ENCODE results near the gene ZNRF3.

Gene ZNRF3

DNA sequence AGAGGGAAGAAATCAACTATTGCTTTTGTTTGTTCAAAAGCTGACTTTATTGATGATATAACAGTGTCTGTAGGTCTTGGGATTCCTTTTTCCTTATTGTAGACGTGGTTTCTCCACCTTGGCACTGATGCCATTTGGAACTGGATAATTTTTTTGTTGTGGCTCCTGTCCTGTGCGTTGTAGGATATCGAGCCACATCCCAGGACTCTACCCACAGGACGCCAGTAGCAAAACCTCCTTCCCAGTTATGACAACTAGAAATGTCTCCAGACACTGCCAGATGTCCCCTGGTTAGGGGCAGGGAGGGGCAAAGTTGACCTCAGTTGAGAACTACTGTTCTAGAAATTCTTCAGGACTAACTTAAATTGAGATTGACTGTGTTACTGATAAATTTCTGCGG lies 45.8 kb downstream of the ZNRF3 start:
- H3K4me3 Mint-ChIP-seq: no peak overlapping the region
- no peaks in the 10 kb centered on the region for H3K9me3 Mint-ChIP-seq
- peaks cover 4% of the 10 kb centered on the region for H3K4me1 Mint-ChIP-seq (ENCODE audit: low read depth)
- H3K27ac Mint-ChIP-seq: no peak overlapping the region
- H3K36me3 Mint-ChIP-seq (ENCODE audit: low read depth): no peaks in the 10 kb centered on the region
- peaks cover 62% of the 10 kb centered on the region for H3K27me3 Mint-ChIP-seq

DNA sequence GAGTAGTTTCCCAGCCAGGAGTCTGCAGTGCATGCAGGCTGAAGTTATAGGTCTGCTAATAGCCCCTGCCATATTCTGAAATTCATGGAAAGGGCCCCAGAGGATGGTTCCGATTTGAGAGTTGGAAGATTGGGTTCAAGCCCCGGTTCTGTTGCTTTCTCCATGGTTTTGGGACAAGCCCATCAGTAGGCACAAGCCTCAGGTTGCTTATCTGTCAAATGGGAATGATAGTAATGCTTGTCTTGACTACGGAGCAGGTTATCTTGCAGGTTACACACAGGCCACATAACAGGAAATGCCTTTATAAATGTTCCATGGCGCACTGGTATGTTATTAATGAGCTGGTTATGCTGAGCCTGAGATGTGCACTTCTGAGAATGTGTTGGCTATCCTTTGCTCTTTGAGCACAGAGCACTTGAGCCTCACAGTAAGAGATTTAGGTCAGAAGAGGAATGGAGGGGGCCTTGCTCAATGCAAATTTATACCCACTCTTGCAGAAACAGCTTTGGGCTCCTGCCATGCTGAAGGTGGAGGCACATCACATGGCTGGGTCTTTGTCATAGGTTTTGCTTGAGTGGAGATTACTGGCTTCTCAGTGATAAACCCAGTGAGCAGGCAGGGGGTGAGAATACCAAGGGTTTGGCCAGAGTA lies 47.1 kb downstream of the ZNRF3 start:
- H3K4me1 Mint-ChIP-seq (ENCODE audit: low read depth): peaks cover 4% of the 10 kb centered on the region
- H3K4me3 Mint-ChIP-seq: no peak overlapping the region
- no peaks in the 10 kb centered on the region for H3K36me3 Mint-ChIP-seq (ENCODE audit: low read depth)
- H3K27ac Mint-ChIP-seq: no peak overlapping the region
- peaks cover 61% of the 10 kb centered on the region for H3K27me3 Mint-ChIP-seq
- no peaks in the 10 kb centered on the region for H3K9me3 Mint-ChIP-seq

DNA sequence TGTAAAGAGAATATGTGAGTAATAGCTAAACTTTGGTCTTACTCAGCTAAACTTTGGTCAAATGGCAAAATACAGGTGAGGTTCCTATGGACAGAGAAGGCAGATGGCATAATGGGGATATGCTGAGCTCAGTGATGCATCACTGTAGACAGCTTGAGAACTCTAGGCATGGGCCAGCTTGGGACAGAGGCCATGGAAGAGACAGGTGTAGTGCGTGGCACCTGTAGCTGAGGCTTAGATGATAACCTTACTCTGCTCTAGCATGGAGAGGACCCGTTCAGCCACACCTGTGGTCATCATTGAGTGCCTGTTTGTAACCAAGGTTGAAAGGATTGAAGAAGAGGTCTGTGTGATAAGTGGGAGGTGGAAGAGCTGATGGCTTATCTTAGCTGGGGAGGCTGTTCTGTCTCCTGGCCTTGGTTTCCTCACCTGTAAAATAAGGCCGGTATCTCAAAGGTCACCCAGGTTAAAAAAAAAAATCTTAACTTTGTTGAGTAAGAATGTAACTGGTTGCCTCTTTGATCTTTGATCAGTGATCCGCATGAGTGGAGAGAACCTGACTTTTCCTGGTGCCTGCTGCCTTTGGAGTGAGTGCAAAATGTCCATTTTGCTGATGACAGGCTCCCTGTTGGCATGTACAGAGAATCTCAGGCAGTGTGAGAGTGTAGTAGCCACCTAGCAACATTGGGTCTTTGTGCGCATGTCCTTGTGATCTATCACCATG lies 48.6 kb downstream of the ZNRF3 start:
- H3K27me3 Mint-ChIP-seq: peaks cover 62% of the 10 kb centered on the region

DNA sequence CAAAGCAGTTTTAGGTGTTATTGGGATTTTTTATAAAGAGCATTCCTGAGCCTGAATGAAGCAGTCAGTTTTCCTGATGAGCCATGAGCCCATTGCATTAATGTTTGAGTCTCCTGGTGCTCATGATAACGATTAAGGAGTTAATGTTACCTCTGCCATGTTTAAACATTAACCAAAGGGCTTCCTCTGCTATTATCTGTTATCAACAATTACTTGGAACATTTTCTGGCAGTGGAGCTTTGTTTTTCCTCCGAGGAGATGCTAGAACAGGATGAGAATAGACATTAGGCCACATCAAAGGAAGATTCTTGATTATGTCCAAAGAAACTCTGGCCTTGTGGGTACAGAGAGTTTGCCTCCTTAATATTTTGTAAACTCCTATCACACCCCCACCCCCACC lies 49.9 kb downstream of the ZNRF3 start:
- Mint-ChIP-seq H3K9me3 (no peaks in the 10 kb centered on the region), H3K27me3 (peaks cover 62% of the 10 kb centered on the region), H3K36me3 (ENCODE audit: low read depth) (no peaks in the 10 kb centered on the region)

More for the DNA sequence above, 48.6 kb downstream of the ZNRF3 start:
- Mint-ChIP-seq H3K9me3 (no peaks in the 10 kb centered on the region), H3K36me3 (ENCODE audit: low read depth) (no peaks in the 10 kb centered on the region), H3K4me3 (no peak overlapping the region), H3K27ac (no peak overlapping the region), H3K4me1 (ENCODE audit: low read depth) (peaks cover 4% of the 10 kb centered on the region)

DNA sequence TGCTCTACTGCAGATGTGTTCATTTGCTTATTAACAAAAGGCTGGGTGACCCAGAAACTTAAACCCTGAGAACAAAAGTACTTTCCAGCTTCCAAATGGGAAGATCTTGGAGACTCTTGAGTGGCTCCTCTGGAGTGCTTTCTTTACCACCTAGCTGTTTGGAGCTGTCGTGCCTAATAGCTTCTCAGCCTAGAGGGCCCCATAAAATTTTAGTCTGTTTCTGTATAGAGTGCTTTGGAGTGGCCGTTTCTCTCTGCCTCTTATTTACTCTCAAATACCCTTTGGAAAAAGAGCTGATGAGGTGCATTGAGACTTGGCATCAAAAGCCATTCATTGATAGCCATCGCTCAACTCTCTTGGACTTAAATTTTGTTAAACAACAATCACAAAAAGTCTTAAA lies 50.7 kb downstream of the ZNRF3 start:
- Mint-ChIP-seq H3K27ac (no peak overlapping the region), H3K27me3 (peaks cover 64% of the 10 kb centered on the region), H3K9me3 (no peaks in the 10 kb centered on the region), H3K4me3 (no peak overlapping the region), H3K36me3 (ENCODE audit: low read depth) (no peaks in the 10 kb centered on the region), H3K4me1 (ENCODE audit: low read depth) (peaks cover 4% of the 10 kb centered on the region)

More for the DNA sequence above, 49.9 kb downstream of the ZNRF3 start:
- Mint-ChIP-seq H3K4me1 (ENCODE audit: low read depth) (peaks cover 4% of the 10 kb centered on the region), H3K27ac (no peak overlapping the region), H3K4me3 (no peak overlapping the region)

DNA sequence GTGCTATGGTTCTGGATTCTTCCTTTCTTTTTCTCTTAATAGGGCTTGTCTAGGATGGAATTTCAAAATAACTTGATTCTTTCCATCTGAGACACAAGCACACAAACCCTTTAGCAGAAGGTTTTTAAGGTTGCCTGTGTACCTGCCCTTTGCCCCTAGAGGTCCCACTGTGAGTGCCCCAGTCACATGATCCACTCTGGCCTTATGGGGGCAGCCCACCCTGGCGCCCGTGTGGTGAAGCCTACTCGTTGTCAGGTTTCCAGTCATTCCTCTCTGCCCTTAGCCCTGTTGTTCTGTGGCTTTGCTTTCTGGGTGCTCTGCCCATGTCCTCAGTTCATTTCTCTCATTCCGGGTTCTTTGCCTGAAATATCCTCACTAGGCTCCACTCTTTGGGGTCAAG lies 51.8 kb downstream of the ZNRF3 start:
- no peaks in the 10 kb centered on the region for H3K36me3 Mint-ChIP-seq (ENCODE audit: low read depth)
- H3K27me3 Mint-ChIP-seq: peaks cover 66% of the 10 kb centered on the region
- no peaks in the 10 kb centered on the region for H3K9me3 Mint-ChIP-seq
- H3K4me3 Mint-ChIP-seq: no peak overlapping the region
- no peak overlapping the region for H3K27ac Mint-ChIP-seq
- peaks cover 4% of the 10 kb centered on the region for H3K4me1 Mint-ChIP-seq (ENCODE audit: low read depth)

DNA sequence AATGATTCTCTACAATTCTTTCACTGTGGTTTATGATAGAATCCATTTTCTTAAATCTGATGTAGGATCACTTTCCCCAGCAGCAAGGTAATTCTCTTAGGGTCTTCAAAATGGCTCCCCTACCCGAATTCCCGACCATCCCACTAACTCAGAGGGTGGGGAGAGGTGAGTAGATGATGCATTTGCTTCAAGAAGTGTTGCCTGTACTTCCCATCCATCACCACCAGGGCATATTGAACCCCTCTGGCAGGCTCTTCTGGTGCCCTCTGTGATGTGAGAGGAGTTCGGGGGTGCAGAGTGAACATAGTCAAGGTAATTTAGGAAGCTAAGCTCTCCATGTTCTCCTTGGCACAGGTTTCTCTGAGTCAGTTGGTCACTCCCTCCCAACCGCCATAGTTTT lies 52.3 kb downstream of the ZNRF3 start:
- H3K9me3 Mint-ChIP-seq: no peaks in the 10 kb centered on the region
- no peaks in the 10 kb centered on the region for H3K36me3 Mint-ChIP-seq (ENCODE audit: low read depth)
- no peak overlapping the region for H3K4me3 Mint-ChIP-seq
- peaks cover under 1% of the 10 kb centered on the region for H3K4me1 Mint-ChIP-seq (ENCODE audit: low read depth)
- H3K27ac Mint-ChIP-seq: no peak overlapping the region
- H3K27me3 Mint-ChIP-seq: peaks cover 66% of the 10 kb centered on the region

DNA sequence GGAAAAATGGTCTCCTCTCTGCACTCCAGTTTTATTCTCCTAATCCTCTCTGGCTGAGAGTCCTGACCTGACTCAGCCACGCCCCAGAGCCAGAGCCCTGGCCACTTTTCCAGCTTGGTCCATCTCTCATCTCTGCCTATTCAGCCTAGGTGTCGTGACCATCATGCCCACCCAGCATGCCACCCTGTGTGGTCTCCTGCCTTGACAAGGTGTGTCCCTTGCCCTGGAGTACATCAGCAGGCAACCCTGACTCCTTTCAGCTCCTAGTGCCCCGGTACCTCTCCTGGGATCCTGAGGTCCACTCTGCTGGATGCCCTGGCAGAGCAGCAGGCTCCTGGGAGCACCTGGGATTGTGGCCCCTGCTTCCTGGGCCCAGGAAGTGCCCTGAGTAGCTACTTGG lies 52.8 kb downstream of the ZNRF3 start:
- no peaks in the 10 kb centered on the region for H3K36me3 Mint-ChIP-seq (ENCODE audit: low read depth)
- H3K4me1 Mint-ChIP-seq (ENCODE audit: low read depth): no peaks in the 10 kb centered on the region
- H3K4me3 Mint-ChIP-seq: no peak overlapping the region
- H3K27me3 Mint-ChIP-seq: peaks cover 68% of the 10 kb centered on the region
- H3K27ac Mint-ChIP-seq: no peak overlapping the region
- H3K9me3 Mint-ChIP-seq: no peaks in the 10 kb centered on the region

DNA sequence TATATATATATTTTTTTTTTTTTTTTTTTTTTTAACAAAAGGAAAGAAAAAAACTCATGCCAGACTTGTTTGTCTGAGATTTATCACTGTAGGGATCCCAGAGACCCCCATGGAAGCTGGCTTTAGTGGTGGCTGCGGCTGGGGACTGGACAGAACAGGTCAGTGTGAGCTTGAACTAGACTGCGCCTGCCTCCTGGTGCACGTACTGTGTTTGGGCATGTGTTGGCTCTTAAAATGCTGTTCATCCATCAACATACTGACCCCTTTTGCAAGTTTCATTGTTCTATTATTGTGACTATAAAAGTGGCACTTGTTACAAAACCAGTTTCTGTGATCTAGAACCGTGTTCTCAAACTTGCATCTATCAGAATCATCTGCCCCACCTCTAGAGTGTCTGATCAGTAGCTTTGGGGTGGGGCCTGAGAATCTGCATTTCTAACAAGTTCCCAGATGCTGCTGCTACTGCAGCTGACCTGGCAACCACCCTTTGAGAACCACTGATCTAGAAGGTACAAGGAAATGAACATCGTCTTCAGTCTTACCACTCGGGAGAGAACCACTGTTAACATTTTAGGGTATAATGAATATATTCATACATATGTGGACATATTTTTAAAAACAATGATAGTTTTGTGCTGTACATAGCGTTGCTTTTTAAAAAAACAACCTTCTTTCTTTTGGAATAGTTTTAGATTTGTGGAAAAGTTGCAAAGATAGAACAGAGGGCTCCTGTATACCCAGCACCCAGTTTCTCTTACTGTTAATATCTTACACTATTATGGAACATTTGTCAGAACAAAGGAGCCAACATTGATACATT lies 54.0 kb downstream of the ZNRF3 start:
- Mint-ChIP-seq H3K27ac (no peak overlapping the region), H3K36me3 (ENCODE audit: low read depth) (no peaks in the 10 kb centered on the region), H3K27me3 (peaks cover 66% of the 10 kb centered on the region), H3K4me1 (ENCODE audit: low read depth) (no peaks in the 10 kb centered on the region), H3K9me3 (no peaks in the 10 kb centered on the region), H3K4me3 (no peak overlapping the region)

DNA sequence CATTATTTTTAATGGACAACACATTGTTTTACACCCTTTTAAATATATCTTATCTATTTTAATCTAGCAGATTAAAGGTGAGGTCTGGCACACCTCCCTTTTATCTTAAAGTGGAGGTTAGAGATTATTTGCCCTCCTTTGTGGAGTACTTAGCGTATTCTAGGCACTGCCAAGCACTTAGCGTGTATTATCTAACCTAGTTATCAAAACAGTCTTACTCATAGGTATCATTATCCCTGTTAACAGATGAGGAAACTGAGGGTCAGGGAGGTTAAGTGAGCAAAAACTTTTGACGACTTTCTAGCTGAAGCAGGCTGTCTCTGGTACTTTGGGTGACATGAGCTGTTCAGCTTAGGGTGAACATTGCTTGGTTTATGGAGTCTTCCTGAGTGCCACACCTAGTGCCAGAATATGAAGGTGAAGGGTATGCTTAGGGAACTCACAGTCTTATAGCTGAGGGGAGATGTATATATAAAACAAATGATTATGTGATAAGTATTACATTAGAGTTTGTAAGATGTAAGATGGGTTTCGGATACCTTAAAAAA lies 55.0 kb downstream of the ZNRF3 start:
- no peaks in the 10 kb centered on the region for H3K36me3 Mint-ChIP-seq (ENCODE audit: low read depth)
- H3K27me3 Mint-ChIP-seq: peaks cover 67% of the 10 kb centered on the region
- H3K4me3 Mint-ChIP-seq: no peak overlapping the region
- no peaks in the 10 kb centered on the region for H3K4me1 Mint-ChIP-seq (ENCODE audit: low read depth)
- no peaks in the 10 kb centered on the region for H3K9me3 Mint-ChIP-seq
- no peak overlapping the region for H3K27ac Mint-ChIP-seq

DNA sequence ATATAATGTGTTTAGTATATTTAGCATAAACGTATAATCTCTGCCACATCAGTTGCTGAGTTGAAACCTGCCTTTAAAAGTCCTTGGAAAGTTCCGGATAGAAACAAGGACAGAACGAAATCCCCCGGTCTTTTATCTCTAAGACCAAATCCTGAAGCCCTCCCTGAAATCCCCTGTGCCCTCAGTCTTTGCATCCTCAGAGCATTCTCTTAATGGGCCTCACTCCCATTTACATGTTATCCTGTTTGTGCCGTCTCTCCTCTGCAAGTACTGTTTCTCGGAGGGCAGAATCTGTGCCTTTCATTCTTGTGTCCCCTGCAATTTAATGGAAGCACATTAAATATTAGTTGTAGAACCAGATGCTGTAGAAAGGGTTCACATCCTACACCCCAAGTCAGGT lies 56.0 kb downstream of the ZNRF3 start:
- Mint-ChIP-seq H3K27me3 (peaks cover 69% of the 10 kb centered on the region), H3K4me1 (ENCODE audit: low read depth) (no peaks in the 10 kb centered on the region), H3K27ac (no peak overlapping the region), H3K9me3 (no peaks in the 10 kb centered on the region), H3K4me3 (no peak overlapping the region), H3K36me3 (ENCODE audit: low read depth) (no peaks in the 10 kb centered on the region)

DNA sequence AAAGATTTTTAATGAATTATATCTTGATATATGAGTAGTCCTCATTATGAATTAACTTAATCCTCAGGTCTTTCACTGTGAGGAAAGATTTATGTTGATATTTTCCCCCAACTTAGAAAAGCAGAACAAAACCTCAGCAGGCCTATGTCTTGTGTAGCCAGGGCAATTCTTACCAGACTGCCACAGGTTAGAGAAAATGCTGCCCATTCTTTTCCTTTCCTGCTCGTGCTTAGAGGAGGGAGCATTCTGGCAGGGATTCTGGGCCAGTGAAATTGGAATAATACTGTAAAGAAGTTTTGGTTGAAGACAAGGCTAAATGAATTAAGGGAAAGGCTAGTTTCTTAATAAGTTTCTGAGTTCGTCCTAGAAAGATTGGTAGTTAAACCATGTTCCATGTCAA lies 56.6 kb downstream of the ZNRF3 start:
- peaks cover 69% of the 10 kb centered on the region for H3K27me3 Mint-ChIP-seq
- H3K36me3 Mint-ChIP-seq (ENCODE audit: low read depth): no peaks in the 10 kb centered on the region
- no peak overlapping the region for H3K4me3 Mint-ChIP-seq
- no peaks in the 10 kb centered on the region for H3K4me1 Mint-ChIP-seq (ENCODE audit: low read depth)
- no peak overlapping the region for H3K27ac Mint-ChIP-seq
- H3K9me3 Mint-ChIP-seq: no peaks in the 10 kb centered on the region

DNA sequence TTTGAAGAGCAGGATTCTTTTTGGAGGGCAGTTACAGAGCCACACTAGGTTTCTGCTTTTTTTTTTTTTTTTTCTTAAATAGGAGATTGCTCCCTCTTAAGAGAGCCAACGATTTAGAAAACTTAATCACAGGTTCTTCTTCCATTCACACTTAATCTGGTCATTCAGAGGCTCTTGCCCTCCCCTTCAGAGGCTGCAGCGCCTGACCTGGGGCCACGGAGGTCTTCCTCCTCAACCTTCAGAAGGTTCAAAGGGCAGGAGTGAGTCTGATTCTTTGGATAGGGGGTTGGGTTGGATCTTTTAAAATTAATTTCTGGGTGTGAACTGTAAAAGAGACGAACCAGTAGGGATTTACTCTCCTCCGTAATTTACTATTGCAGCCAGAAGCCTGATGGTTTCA lies 57.1 kb downstream of the ZNRF3 start:
- Mint-ChIP-seq H3K4me1 (ENCODE audit: low read depth) (no peaks in the 10 kb centered on the region), H3K4me3 (no peak overlapping the region), H3K9me3 (no peaks in the 10 kb centered on the region), H3K27ac (no peak overlapping the region), H3K36me3 (ENCODE audit: low read depth) (no peaks in the 10 kb centered on the region), H3K27me3 (peaks cover 69% of the 10 kb centered on the region)

DNA sequence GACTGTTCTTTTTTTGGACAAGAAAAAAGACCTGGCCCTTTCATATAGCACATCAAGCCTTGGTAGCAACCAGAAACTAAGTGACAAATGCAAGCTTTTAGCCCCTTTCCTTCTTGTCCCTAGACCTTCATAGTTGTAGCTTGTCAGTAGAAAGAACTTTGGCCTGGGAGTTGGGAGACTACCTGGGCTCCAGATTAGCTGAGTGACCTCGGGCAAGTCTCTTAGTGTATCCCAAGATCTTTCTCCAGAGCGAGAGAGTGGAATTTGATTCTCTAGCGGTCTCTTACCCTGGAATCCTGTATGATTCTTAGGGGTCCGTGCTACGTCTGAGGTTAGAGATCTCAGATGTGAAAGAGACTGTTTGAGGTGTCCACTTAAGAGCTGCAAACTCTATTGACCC lies 59.0 kb downstream of the ZNRF3 start:
- H3K27me3 Mint-ChIP-seq: peaks cover 77% of the 10 kb centered on the region
- H3K27ac Mint-ChIP-seq: no peak overlapping the region
- H3K36me3 Mint-ChIP-seq (ENCODE audit: low read depth): peaks cover 11% of the 10 kb centered on the region
- H3K9me3 Mint-ChIP-seq: peaks cover 12% of the 10 kb centered on the region
- H3K4me1 Mint-ChIP-seq (ENCODE audit: low read depth): no peaks in the 10 kb centered on the region
- no peak overlapping the region for H3K4me3 Mint-ChIP-seq

Data from stimulated activated naive CD8-positive, alpha-beta T cell treated with anti-CD3 and anti-CD28 coated beads, Interleukin-15, Interleukin-2, amounts not matched to agents 100 ng/mL and 50 ng/mL, for 24 hours (primary cell).